IPS DF 4.7 (cell line): ENCODE results near the gene PSIP1.
"Not testable (repeated sequence)": the region's sequence is repeated elsewhere in the genome, so short reads cannot be mapped to it uniquely, and the experiment has no call there.

ENCODE experiments used
- DNase-seq: peaks from one replicate; pipeline ENCODE4 v3.0.0-alpha.2; 2013; ENCODE audit warnings: low spot score; ENCODE audit errors: extremely low read depth

The PSIP1 gene

DNA sequence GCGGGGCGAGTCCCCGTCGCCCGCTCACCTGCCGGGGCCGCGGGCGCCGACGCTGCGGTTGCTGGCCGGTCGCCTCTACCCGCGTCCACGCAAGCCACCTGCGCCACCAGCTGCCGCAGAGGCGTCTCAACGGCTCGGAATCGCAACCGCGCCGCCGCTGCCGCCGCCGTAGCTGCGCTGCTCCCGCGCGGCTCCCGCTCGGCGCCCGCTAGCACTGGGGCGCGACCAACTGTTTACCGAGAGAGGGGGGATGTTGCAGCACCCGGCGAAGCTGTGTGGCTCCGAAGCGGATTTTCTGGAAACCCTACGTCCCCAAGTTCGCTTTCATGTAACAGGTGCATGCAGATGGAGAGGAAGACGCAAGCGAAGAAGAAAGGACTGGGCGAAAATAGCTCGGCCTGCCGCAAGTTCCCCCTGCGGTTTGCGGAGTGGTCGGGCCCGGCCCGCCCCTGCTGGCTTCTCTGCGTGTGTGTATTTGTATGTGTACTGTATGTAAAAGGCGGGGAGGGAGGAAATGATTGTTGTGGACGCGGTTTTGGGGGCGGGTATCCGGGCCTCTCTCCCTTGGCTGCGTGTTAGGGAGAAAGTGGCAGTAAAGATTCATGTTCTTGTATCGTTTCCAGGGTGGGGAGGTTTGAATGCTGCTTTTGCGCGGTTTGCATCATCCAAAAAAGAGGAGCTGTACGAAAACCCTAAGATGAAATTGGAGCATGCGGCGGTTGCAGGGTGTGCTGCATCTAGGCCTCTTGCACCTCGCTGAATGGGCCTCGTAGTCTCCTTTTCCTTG lies at the start of gene PSIP1:
Gene PSIP1 (minus strand): TSS at position 182 of the 787 bp plus-strand sequence. CDS start 782 bp downstream, outside the sequence.
- DNase-seq = no peak

GRCh38 chr9:15553528-15553898 lies 42.7 kb upstream of the PSIP1 start:
- no peak for DNase-seq

- DNase-seq = no peak
Measured at GRCh38 chr9:15552636-15553527, 42.1 kb upstream of the PSIP1 start, which contains the start of gene CCDC171. Gene CCDC171 (plus strand): TSS chr9:15553043. CDS start chr9:15564089, 11,046 bp downstream.

- no peak for DNase-seq
Measured at GRCh38 chr9:15549611-15550010, 38.8 kb upstream of the PSIP1 start.

DNA sequence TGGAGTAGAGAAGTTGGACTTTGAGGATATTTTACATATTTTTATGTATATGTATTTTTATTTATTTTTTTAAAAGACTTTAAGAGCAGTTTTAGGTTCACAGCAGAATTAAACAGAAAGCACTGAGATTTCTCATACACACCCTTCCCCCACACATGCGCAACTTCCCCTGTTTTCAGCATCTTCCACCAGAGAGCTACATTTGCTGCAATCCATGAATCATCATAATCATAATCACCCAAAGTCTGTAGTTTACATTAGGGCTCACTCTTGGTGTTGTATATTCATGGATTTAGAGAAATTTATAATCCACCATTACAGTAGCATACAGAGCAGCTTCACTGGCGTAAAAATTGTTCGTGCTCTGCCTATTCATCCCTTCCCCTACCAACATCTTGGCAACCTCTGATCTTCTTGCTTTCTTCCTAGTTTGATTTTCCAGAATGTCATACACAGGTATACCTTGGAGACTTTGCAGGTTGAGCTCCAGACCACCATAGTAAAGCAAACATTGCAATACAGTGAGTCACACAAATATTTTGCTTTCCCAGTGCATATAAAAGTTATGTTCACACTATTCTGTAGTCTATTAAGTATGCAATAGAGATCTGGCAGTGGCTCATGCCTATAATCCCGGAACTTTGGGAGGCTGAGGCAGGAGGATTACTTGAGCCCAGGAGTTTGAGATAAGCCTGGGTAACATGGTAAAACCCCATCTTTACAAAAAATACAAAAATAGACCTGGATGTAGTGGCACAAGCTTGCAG lies 32.5 kb upstream of the PSIP1 start:
- no peak for DNase-seq

GRCh38 chr9:15542624-15543023 lies 31.9 kb upstream of the PSIP1 start:
- DNase-seq = no peak

DNA sequence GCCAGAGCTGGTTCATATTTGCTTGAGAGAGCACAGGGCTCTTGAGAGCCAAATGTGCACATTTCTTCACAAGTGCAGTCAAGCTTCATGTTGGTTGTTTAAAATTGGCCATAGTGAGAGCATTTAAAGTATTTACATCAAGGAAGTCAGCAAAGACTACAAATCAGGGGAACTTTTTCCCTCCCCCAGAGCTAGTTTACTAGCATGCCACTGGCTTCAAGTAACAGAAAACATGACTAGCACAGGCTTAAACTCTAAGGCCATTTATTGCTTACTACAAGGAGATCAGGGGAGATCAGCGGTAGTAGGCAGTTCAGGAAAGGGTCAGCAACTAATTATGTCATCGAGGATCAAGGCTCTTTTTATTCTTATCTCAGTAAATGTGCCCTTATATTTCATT lies 31.1 kb upstream of the PSIP1 start:
- DNase-seq = no peak

- no peak for DNase-seq
Measured at GRCh38 chr9:15531380-15531779, 20.6 kb upstream of the PSIP1 start.

- no peak for DNase-seq
Measured at GRCh38 chr9:15529566-15530324, 19.0 kb upstream of the PSIP1 start.

DNA sequence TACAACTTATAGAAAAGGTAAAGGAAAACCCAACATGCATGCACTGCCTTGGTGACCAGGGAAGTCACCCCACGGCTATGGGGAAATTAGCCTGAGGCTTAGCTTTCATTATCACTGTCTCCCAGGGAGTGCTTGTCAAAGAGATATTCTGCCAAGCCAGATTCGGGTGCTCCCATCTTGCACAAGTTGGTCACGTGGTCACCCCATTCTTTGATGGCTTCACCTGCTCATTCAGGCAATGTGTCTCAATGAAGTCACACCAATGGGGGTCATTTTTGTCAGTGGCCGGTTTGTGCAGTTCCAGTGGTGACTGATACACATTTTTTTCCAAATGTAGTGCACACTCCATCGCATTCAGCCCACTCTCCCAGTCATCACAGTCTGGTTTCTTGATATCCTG lies 16.3 kb upstream of the PSIP1 start:
- DNase-seq = not testable (repeated sequence)

GRCh38 chr9:15525958-15526357 lies 15.2 kb upstream of the PSIP1 start:
- no peak for DNase-seq

GRCh38 chr9:15524845-15525455 lies 14.2 kb upstream of the PSIP1 start:
- no peak for DNase-seq

DNA sequence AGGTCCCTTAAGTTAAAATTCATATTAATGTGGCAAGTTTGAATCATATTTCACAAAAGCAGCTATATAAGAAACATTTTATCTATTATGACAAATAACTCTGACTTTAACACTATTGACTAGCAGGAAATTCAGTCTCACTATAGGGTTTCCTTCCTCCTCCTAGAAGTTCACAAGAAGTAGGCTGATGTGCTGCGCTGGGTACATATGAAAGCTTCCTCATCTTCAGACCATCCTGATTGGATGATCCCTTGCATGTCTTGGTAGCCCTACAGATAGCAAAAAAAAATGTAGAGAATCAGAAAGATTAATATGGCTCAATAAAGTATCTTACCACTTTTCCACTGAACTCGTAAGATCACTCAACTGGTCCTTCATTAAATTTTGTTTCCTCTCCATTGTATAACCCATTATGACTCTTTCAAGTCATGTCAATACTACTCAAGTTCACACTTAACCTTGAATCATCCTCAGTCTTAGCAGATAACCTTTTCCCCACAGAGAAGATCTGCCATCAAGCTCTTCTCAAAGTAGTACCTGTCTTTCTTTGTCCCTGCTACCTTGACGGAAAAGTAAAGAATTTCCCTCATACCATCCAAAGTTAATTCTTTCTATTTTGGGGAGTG lies 11.5 kb upstream of the PSIP1 start:
- no peak for DNase-seq

DNA sequence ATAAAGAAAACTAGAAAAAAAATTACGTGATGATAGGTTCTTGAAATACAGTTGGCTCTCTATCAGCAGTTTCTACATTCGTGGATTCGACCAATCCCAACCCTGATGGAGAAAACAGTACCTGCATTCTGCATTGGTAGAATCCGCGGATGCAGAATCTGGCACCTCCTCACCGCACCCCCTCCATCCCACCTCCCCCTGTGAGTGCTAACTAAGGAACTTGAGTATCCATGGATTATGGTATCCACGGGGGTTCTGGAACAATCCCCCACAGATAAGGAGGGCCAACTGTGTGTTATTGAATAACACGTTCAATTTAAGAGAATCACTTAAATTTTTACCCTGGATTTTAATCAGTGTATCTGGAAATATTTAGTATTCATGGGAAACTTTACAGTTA lies 10.5 kb upstream of the PSIP1 start:
- no peak for DNase-seq

DNA sequence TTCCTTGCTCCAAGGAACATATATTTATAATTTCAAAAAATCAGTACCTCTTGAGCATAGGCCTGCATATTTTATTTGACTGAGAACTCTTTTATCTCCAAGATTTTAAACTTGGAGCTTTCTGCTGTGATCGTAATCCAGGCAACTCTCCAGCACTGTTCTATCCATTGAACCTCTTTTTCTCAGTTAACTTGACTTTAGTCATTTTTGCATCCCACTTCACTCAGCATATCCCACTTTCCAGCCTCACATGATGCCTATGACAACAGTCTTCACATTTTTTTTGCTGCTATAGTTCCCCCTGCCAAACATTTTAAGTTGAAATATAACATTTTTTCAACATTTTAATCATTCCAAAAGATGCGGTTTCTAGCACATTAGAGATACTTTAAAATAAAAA lies 9.1 kb upstream of the PSIP1 start:
- DNase-seq = no peak

DNA sequence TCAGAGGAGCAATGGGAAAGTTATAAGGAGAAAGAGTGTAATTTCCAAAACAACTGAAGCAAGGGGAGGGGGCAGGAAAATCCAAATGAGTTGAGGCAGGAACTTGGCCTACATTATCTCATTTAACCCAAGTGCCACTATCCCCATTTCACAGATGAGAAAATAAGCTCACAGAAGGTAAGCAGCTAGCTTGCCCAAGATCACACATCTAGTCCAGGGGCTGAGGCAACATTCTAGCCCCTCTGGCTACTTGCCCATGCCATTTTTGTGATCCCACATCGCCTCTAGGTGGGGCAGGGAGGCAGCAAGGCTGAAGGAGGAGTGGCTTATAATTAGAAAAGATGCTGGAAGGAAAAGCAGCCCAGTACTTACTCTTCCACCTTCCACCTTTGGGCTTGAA lies 2.6 kb upstream of the PSIP1 start:
- no peak for DNase-seq

DNA sequence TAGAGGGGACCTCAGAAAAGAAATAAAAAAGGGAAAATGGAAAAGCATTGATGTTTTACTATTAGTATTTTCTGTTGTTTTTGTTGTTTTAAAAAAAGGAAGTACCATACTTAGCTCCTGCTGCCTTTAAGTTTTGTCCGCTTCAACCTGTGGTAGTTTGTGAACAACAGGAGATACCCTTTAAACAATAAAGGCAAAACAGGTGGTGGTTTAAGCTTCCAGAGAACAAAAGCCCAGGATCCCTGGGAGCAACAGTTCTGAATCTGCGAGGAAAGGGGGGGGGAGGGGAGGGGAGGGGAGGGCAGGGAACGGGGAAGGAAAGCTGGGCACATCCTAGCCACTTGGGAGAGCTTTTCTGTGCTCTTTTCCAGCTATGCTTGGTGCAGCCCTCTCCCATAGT lies 2.1 kb upstream of the PSIP1 start:
- DNase-seq = no peak

DNA sequence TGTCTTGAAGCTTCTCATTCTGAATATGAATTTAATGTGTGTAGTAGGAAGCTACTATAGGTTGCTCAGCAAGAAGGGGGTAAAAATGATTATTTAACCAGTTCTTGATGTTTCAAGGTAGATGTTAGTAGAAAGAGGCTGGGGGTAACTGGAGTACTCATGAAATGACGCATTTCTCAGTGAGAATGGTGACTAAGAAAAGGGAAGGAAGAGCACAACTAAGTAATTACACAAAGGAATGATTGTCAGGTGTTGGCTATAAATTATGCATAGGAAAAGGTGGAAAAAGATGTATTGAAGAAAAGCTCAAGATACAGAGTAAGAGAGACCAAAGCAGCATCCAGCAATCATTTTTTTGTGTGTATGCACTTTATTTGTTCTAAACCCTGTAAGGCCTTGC lies 1.4 kb upstream of the PSIP1 start:
- DNase-seq = no peak

GRCh38 chr9:15509931-15510788 lies 610 bp downstream of the PSIP1 start:
- DNase-seq = no peak
